Nephron (organoid): Measurements from ENCODE around the gene TACR2.

Experiments
- H3K27ac Mint-ChIP-seq, 3 experiments: 2 replicates each; pipeline ENCODE4 v1.8.0; 2020; ENCODE audit warnings: mixed read lengths in 3 of 3, mild to moderate bottlenecking in 2 of 3, moderate library complexity in 1 of 3
- H3K27me3 Mint-ChIP-seq: 2 replicates; pipeline ENCODE4 v1.8.0; 2021; ENCODE audit warnings: low read depth, mild to moderate bottlenecking, moderate library complexity, mixed read lengths
- H3K36me3 Mint-ChIP-seq: 2 replicates; pipeline ENCODE4 v1.8.0; 2020; ENCODE audit warnings: low read depth, mixed read lengths
- H3K4me1 Mint-ChIP-seq: 2 replicates; pipeline ENCODE4 v1.8.0; 2020; ENCODE audit warnings: mixed read lengths
- H3K4me3 Mint-ChIP-seq, 3 experiments: 2 replicates each; pipeline ENCODE4 v1.8.0; 2020; ENCODE audit warnings: mild to moderate bottlenecking in 3 of 3, mixed read lengths in 3 of 3, moderate library complexity in 2 of 3
- H3K9me3 Mint-ChIP-seq: 2 replicates; pipeline ENCODE4 v1.8.0; 2020; ENCODE audit warnings: mixed read lengths
- TF ChIP-seq, protein P1 (sequence below), 3 experiments: fragments of 200-600 bp; sonication (generic); IDR thresholded peaks; one replicate each; pipeline ENCODE4 v1.5.0; 2021; ENCODE audit warnings: antibody characterized with exemption in 3 of 3; ENCODE audit not compliant: unreplicated experiment in 3 of 3

The TACR2 gene

DNA sequence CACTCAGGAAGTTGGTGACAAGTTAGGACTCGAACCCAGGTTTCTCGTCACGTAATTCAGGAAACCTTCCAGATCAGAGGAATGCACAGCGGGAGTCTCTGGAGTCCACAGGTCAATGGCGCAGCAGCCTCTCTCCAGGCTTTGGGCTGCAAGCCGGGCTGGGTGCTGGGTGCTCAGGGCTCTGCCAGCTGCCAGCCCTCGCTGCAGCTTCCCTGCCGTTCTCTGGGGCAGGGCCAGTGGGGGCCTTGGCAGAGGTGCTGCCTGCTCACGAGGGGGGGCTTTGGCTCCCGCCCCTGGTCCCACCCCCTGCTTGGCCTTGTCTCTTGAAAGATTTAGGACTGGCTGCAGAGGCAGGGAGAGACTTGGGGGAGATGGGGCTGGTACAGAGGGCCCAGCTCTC, at the start of gene TACR2:
TACR2 (minus strand) TSS at position 224 of the 400 bp plus-strand sequence. CDS start 595 bp downstream, outside the sequence.
- Mint-ChIP-seq H3K36me3 (no peaks in the 10 kb centered on the region), H3K9me3 (no peaks in the 10 kb centered on the region), H3K27me3 (peaks cover 4% of the 10 kb centered on the region), H3K27ac (peak within 1 kb of the TSS in 1 of 3 experiments; percentile 28), H3K4me3 (no peak within 1 kb of the TSS), H3K4me1 (peaks cover 9% of the 10 kb centered on the region)
- TF ChIP-seq, protein P1, sequence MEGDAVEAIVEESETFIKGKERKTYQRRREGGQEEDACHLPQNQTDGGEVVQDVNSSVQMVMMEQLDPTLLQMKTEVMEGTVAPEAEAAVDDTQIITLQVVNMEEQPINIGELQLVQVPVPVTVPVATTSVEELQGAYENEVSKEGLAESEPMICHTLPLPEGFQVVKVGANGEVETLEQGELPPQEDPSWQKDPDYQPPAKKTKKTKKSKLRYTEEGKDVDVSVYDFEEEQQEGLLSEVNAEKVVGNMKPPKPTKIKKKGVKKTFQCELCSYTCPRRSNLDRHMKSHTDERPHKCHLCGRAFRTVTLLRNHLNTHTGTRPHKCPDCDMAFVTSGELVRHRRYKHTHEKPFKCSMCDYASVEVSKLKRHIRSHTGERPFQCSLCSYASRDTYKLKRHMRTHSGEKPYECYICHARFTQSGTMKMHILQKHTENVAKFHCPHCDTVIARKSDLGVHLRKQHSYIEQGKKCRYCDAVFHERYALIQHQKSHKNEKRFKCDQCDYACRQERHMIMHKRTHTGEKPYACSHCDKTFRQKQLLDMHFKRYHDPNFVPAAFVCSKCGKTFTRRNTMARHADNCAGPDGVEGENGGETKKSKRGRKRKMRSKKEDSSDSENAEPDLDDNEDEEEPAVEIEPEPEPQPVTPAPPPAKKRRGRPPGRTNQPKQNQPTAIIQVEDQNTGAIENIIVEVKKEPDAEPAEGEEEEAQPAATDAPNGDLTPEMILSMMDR (IDR thresholded peaks at IDR 0.05; ENCODE audit: unreplicated experiment in 3 of 3): no peak

DNA sequence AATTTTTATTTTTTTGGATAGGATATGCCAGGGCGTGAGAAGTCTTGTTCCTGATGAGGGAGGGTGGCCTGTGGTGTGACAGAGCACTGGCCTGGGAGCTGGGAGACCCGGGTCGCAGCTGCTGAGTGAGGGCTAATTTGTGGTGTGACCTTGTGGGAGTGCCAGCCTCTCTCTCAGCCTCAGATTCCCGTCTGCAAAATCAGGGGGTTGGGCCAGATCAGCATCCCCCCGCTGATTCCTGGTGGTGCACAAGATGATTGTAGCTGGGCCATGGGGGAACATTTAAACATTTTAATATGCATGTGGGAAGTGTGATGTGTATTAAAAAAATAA, 49.4 kb upstream of the TACR2 start:
- Mint-ChIP-seq H3K27me3 (peaks cover 4% of the 10 kb centered on the region), H3K4me3 (no peak overlapping the region), H3K9me3 (no peaks in the 10 kb centered on the region), H3K4me1 (peaks cover 34% of the 10 kb centered on the region), H3K36me3 (no peaks in the 10 kb centered on the region), H3K27ac (no peak overlapping the region)
- TF ChIP-seq, protein P1 (IDR thresholded peaks at IDR 0.05; ENCODE audit: unreplicated experiment in 3 of 3): no peak

DNA sequence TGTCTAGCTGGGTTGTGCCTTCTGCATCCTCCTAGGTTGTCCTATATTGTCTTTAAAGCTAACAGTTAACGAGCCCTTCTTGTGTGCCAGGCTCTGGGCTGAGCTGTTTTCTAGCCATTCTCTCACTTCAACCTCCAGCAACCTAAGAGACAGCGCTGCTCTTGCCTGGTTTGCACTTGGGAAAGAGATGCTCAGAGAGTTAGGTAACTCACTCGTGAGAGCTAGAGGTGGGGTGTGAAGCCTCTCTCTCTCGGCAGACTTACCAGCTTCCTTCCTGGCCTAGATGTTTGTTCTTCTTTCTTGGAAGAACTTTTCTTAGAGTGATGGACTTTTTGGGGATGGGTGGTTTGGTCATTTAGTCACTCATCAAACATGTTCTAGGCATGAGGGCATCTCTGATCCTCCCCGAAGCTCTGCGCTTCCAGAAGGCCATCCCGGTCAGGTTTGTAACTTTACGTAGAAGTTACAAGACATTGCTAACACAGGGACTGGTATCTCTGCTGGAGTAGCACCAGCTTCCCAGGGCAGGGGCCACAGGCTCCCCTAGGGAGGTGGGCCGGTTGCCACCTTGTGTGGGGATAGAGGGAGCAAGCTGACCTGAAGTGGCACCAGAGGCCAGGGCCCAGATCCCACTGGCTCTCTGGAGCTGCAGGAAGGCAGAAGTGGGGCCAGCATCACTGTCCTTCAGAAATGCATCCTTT, 48.9 kb upstream of the TACR2 start:
- H3K4me1 Mint-ChIP-seq: peaks cover 39% of the 10 kb centered on the region
- H3K27ac Mint-ChIP-seq: peak overlapping the region in 1 of 3 experiments; percentile 26
- peaks cover 4% of the 10 kb centered on the region for H3K27me3 Mint-ChIP-seq
- H3K4me3 Mint-ChIP-seq: no peak overlapping the region
- TF ChIP-seq, protein P1 (IDR thresholded peaks at IDR 0.05; ENCODE audit: unreplicated experiment in 3 of 3): no peak
- no peaks in the 10 kb centered on the region for H3K9me3 Mint-ChIP-seq
- H3K36me3 Mint-ChIP-seq: no peaks in the 10 kb centered on the region

DNA sequence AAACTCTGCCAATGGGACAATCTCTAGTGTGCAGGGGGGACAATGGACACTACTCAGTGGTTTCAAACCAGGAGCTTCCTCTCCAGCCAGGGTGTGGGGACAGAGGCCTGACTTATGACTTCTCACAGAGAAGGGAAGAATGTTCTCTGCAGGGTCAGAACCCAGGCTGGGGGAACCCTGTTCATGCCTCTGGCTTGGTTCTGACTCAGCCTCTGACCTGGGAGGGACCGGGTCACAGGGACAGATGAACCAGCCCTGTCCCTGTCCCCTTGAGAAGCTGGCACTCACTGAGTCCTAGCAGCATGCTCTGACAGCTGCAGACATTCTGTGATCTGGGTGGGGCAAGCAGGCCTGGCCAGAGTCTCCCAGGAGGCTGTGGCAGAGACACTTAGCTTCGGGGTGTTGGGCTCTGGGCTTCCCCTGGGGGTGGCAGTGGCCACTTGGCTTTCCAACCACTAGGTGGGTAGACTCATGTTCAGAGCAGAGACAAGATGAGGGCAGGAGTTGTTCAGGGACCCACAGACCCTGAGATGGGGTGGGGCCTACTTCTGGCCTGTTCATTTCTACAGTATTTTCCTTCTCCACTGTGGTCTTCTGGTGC, 48.2 kb upstream of the TACR2 start:
- Mint-ChIP-seq H3K4me3 (no peak overlapping the region), H3K4me1 (peaks cover 38% of the 10 kb centered on the region), H3K36me3 (no peaks in the 10 kb centered on the region), H3K27ac (peak overlapping the region in 1 of 3 experiments; percentile 26), H3K9me3 (no peaks in the 10 kb centered on the region), H3K27me3 (peaks cover 4% of the 10 kb centered on the region)
- TF ChIP-seq, protein P1 (IDR thresholded peaks at IDR 0.05; ENCODE audit: unreplicated experiment in 3 of 3): no peak

DNA sequence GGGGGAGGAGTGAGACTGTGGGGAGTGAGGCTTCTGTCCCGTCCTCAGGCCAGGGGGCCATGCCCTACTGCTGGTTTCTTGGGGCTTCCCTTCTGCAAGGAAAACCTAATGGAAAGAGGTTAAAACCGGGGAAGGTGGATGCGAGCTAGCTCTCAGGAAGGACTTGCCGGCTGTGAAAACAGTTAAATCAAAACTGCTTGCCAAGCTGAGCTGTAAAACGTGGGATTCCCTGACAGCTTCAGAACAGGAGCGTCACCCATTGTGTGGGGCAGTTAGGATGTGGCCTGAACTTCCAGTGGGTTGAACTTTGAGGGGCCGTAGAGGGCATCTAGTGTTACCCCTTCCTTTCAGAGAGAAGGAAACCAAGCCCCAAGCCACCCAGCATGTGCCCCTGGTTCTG, 47.7 kb upstream of the TACR2 start:
- no peaks in the 10 kb centered on the region for H3K36me3 Mint-ChIP-seq
- no peaks in the 10 kb centered on the region for H3K9me3 Mint-ChIP-seq
- no peak overlapping the region for H3K4me3 Mint-ChIP-seq
- H3K27ac Mint-ChIP-seq: no peak overlapping the region
- H3K4me1 Mint-ChIP-seq: peaks cover 36% of the 10 kb centered on the region
- TF ChIP-seq, protein P1 (IDR thresholded peaks at IDR 0.05; ENCODE audit: unreplicated experiment in 3 of 3): no peak
- H3K27me3 Mint-ChIP-seq: peaks cover 4% of the 10 kb centered on the region

DNA sequence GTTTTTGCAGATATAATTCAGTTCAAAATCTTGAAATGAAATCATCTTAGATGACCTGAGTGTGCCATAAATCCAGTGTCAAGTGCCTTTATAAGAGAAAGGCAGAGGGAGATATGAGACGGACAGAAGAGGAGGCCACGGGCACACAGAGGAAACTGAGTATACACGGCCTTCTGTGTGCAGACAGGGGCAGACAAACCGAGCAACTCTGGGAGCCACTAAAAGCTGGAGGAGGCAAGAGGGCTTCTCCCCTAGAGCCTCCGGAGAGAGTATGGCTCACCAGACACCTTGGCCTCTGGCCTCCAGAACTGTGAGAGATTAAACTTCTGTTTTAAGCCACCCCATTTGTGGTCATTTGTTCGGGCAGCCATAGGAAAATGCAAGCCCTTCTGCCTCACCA, 47.2 kb upstream of the TACR2 start:
- H3K4me3 Mint-ChIP-seq: no peak overlapping the region
- peaks cover 36% of the 10 kb centered on the region for H3K4me1 Mint-ChIP-seq
- H3K9me3 Mint-ChIP-seq: no peaks in the 10 kb centered on the region
- no peaks in the 10 kb centered on the region for H3K36me3 Mint-ChIP-seq
- TF ChIP-seq, protein P1 (IDR thresholded peaks at IDR 0.05; ENCODE audit: unreplicated experiment in 3 of 3): no peak
- no peak overlapping the region for H3K27ac Mint-ChIP-seq
- H3K27me3 Mint-ChIP-seq: peaks cover 4% of the 10 kb centered on the region
